GM19193 (cell line): ENCODE measurements around the gene ARHGEF33.

Experiments
- POLR2A ChIP-seq: IDR thresholded peaks from 4 replicates; pipeline ENCODE4 v1.6.1; 2011; ENCODE audit not compliant: insufficient read depth, insufficient read length; ENCODE audit errors: extremely low read depth

ARHGEF33 gene

GRCh38 chr2:39015424-39015823 is 125.7 kb downstream of the ARHGEF33 start:
- TF ChIP-seq POLR2A = no peak

GRCh38 chr2:39017334-39017733 is 127.7 kb downstream of the ARHGEF33 start:
- no peak for TF ChIP-seq POLR2A

DNA sequence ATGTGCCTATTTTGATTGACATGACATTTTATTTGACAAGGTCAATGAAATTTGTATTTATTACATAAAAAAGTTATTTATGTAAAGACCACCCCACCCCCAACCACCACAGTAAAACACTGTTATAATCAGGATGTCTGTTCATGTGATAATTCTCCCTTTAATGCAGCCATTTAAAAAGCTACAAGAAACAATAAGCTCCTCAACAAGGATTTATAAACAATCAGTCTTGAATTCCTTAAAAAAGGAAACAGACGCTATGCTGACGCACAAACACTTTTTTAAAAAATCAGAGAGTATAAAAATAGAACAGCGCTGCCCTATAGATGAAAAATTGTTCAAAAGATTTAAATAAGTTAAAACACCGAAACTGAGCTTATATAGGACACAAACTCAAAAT is 129.0 kb downstream of the ARHGEF33 start:
- TF ChIP-seq POLR2A = no peak

GRCh38 chr2:39020383-39020782 is 130.7 kb downstream of the ARHGEF33 start:
- TF ChIP-seq POLR2A = no peak

GRCh38 chr2:39022642-39023235 is 133.1 kb downstream of the ARHGEF33 start:
- no peak for TF ChIP-seq POLR2A

DNA sequence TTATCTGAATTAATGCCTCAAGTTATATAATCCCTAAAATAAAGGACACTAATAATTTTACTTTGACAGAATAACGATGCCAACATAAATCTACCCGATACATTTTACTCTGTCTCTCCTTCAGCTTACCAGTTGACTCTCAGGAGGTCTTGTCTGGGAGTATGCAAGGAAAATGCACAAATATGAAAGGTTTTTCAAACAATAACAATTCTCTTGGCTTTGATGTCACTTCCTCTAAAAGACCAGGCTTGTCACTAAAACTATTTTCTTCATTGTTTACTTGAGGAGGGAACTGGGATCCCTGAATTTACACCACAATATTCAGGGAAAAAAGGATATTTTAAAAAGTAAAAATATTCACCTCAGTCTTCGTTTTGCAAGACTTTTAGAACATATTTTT is 134.0 kb downstream of the ARHGEF33 start:
- no peak for TF ChIP-seq POLR2A

- no peak for TF ChIP-seq POLR2A
Observed at GRCh38 chr2:39024833-39025232, 135.2 kb downstream of the ARHGEF33 start.
